ENCODE data around the gene ZMYND12. TPM values are rescaled to one million over a fixed set of nuclear protein-coding genes. Genes with fewer than 3 reads are reported as not detected.

ZMYND12 gene
- total and polyA plus RNA-seq, 9 donors, result 0.72 to 11.5 (median 3.1) TPM

GRCh38 chr1:42463921-42464320 is 8.1 kb upstream of the ZMYND12 start:
- Histone ChIP-seq H3K4me3 (peak overlapping the region; percentile 56), H3K36me3 (no peaks in the 10 kb centered on the region), H3K27me3 (no peaks in the 10 kb centered on the region), H3K27ac (no peak overlapping the region), H3K4me1 (ENCODE audit: insufficient read depth) (peaks cover 5% of the 10 kb centered on the region), H3K9me3 (no peaks in the 10 kb centered on the region)
- WGBS, 3 donors, result 68 to 80% (median 69%) methylated on average over 3 of the region's 3 CpGs
- TF ChIP-seq CTCF (IDR thresholded peaks at IDR 0.05) (no peak), EP300 (IDR thresholded peaks at IDR 0.05) (no peak), POLR2A (IDR thresholded peaks at IDR 0.05) (no peak)
- intact Hi-C loops (cut with DNase I), result no loop called here
- no peak for DNase-seq

DNA sequence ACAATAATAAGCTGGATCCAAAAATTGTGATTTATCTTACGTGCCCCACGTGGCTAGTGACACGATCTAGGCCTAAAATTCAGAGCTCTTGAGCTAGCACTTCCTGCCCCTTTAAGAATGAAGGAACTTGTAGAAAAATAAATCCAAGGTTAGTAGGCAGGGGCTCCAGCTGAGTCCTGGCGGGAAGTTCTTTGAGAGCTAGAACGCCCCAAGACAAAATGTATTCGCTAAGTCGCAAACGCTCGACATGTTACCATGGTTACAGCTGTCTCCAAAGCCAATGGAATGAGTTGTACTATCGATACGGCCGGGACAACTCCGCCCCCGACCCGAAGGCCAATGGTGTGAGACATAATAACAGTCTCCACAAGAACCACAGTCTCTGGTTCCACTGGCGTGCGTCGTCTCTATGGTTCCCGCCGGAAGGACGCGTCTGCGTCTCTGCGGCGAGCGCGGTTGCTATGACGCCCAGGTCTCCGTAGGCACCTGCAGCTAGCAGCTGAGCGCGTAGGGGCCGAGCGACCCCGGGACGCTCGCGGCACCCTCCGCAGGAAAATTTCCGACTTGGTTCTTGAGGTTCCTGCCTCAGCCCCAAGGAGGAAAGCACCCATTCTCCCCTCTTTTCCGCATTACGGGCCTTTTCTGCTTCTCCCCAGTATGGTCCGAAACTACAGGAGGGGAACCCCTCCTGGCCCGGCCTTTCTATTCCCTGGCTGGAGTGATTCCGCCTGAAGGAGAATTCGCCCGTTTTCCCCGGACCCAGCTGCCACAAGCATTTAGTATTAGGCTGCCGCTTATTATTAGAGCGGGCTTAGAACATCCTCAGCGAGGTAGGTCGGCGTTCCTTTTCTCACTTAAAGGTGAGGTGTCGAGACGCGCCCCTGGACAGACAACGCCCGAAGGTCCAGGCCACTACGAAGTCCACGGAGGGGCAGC is 7.3 kb upstream of the ZMYND12 start, which contains the start of gene CCDC30:
Gene CCDC30 (plus strand): TSS at position 459 of the 936 bp plus-strand sequence. CDS start 17,266 bp downstream, outside the sequence.
- no peaks in the 10 kb centered on the region for H3K9me3 ChIP-seq
- H3K36me3 ChIP-seq, result no peaks in the 10 kb centered on the region
- TF ChIP-seq EP300 (IDR thresholded peaks at IDR 0.05) (no peak), CTCF (IDR thresholded peaks at IDR 0.05) (no peak), POLR2A (IDR thresholded peaks at IDR 0.05) (no peak)
- WGBS, 3 donors, result 0 to 1% (median 0%) methylated on average over 57 to 59 of the region's 59 CpGs
- H3K4me1 ChIP-seq (ENCODE audit: insufficient read depth), result peaks cover 5% of the 10 kb centered on the region
- DNase-seq, result peak; percentile 92 to 96 (median 95)
- intact Hi-C loops (cut with DNase I), result no loop called here
- H3K27ac ChIP-seq, result no peak within 1 kb of the TSS
- no peaks in the 10 kb centered on the region for H3K27me3 ChIP-seq
- H3K4me3 ChIP-seq, result peak within 1 kb of the TSS; percentile 56

- Histone ChIP-seq H3K9me3 (no peaks in the 10 kb centered on the region), H3K36me3 (no peaks in the 10 kb centered on the region), H3K27me3 (no peaks in the 10 kb centered on the region), H3K27ac (no peak overlapping the region), H3K4me3 (no peak overlapping the region), H3K4me1 (ENCODE audit: insufficient read depth) (peaks cover 11% of the 10 kb centered on the region)
- intact Hi-C loops (cut with DNase I), result no loop called here
- TF ChIP-seq POLR2A (IDR thresholded peaks at IDR 0.05) (no peak), EP300 (IDR thresholded peaks at IDR 0.05) (no peak), CTCF (IDR thresholded peaks at IDR 0.05) (no peak)
- 73 to 78% (median 74%) methylated on average over 2 of the region's 2 CpGs for whole genome bisulfite sequencing, 3 donors
- no peak for DNase-seq
Measured at GRCh38 chr1:42461196-42461595, 5.4 kb upstream of the ZMYND12 start.

DNA sequence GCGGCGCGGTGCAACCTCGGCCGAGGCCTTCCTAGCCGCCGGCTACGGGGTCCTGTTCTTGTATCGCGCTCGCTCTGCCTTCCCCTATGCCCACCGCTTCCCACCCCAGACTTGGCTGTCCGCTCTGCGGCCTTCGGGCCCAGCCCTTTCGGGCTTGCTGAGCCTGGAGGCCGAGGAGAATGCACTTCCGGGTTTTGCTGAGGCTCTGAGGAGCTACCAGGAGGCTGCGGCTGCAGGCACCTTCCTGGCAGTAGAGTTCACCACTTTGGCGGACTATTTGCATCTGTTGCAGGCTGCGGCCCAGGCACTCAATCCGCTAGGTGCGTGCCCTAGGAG is 900 bp upstream of the ZMYND12 start:
- 0 to 1% (median 0%) methylated on average over 5 to 23 of the region's 23 CpGs for WGBS, 3 donors
- no peaks in the 10 kb centered on the region for H3K36me3 ChIP-seq
- H3K27me3 ChIP-seq, result no peaks in the 10 kb centered on the region
- intact Hi-C loops (cut with DNase I), result no loop called here
- TF ChIP-seq CTCF (IDR thresholded peaks at IDR 0.05) (no peak), EP300 (IDR thresholded peaks at IDR 0.05) (no peak), POLR2A (IDR thresholded peaks at IDR 0.05) (no peak)
- peaks cover 8% of the 10 kb centered on the region for H3K4me1 ChIP-seq (ENCODE audit: insufficient read depth)
- DNase-seq, result peak in 1 of 5 donors; percentile 35
- peak overlapping the region; percentile 51 to 88 for H3K27ac ChIP-seq
- no peaks in the 10 kb centered on the region for H3K9me3 ChIP-seq
- peak overlapping the region; percentile 66 for H3K4me3 ChIP-seq

All from ovary (tissue), 9 donors.